SU-DHL-6 (cell line): ENCODE results near the gene BNC1.

Experiments
- H2AFZ ChIP-seq: fragments of 200-600 bp; sonication (generic); 2 replicates; pipeline ENCODE4 v1.6.1; 2014; ENCODE audit warnings: low read depth, mild to moderate bottlenecking, moderate library complexity, mixed read lengths, antibody characterized with exemption, low read length; ENCODE audit not compliant: severe bottlenecking
- H3F3A ChIP-seq: fragments of 200-600 bp; shearing (Covaris generic); 2 replicates; pipeline ENCODE4 v1.6.0; 2016; ENCODE audit warnings: antibody characterized with exemption, mild to moderate bottlenecking; ENCODE audit not compliant: insufficient read depth
- H3K27ac ChIP-seq: fragments of 200-600 bp; sonication (generic); 2 replicates; pipeline ENCODE4 v1.5.1; 2016; ENCODE audit warnings: low read depth, mild to moderate bottlenecking, low read length, moderate library complexity, mixed read lengths
- H3K27me3 ChIP-seq: fragments of 200-600 bp; sonication (generic), shearing (Covaris generic); 2 replicates; pipeline ENCODE4 v1.6.0; 2014; ENCODE audit warnings: mild to moderate bottlenecking, low read length
- H3K36me3 ChIP-seq: fragments of 200-600 bp; sonication (generic); 2 replicates; pipeline ENCODE4 v1.6.1; 2014; ENCODE audit warnings: mild to moderate bottlenecking, low read length, mixed read lengths
- H3K4me2 ChIP-seq: fragments of 300-600, 200-600 bp; shearing (Covaris generic), sonication (generic); 2 replicates; pipeline ENCODE4 v1.6.0; 2014; ENCODE audit warnings: low read length, low read depth, mild to moderate bottlenecking; ENCODE audit not compliant: poor library complexity, severe bottlenecking
- H3K4me3 ChIP-seq: fragments of 200-600 bp; sonication (generic); 2 replicates; pipeline ENCODE4 v1.5.1; 2014; ENCODE audit warnings: antibody characterized with exemption, low read length, mild to moderate bottlenecking, mixed read lengths; ENCODE audit not compliant: insufficient read depth, poor library complexity, severe bottlenecking
- H3K79me2 ChIP-seq: fragments of 200-600 bp; sonication (generic); 2 replicates; pipeline ENCODE4 v1.6.1; 2014; ENCODE audit warnings: mild to moderate bottlenecking, low read length, moderate library complexity; ENCODE audit not compliant: insufficient read depth
- H3K9ac ChIP-seq: fragments of 200-600 bp; sonication (generic); 2 replicates; pipeline ENCODE4 v1.7.0; 2014; ENCODE audit warnings: mild to moderate bottlenecking, low read length
- H3K9me2 ChIP-seq: fragments of 200-600 bp; sonication (generic); replicated peaks from 2 replicates; pipeline ENCODE4 v1.6.1; 2014; ENCODE audit warnings: low read length; ENCODE audit not compliant: insufficient read depth
- H3K9me3 ChIP-seq: fragments of 200-600 bp; sonication (generic); 2 replicates; pipeline ENCODE4 v1.6.1; 2014; ENCODE audit warnings: low read length, mixed read lengths; ENCODE audit not compliant: insufficient read depth
- H4K20me1 ChIP-seq: fragments of 200-600 bp; sonication (generic); 2 replicates; pipeline ENCODE4 v1.6.1; 2014; ENCODE audit warnings: low read depth, mild to moderate bottlenecking, antibody characterized with exemption, low read length, moderate library complexity, mixed read lengths
- EZH2phosphoT487 ChIP-seq: fragments of 200-600 bp; sonication (generic), shearing (Covaris generic); conservative IDR thresholded peaks from 2 replicates; pipeline ENCODE4 v1.6.1; 2018; ENCODE audit warnings: mild to moderate bottlenecking, antibody characterized with exemption, low read length, moderate library complexity, mixed read lengths
- TF ChIP-seq, protein P1 (sequence below): fragments of 200-600 bp; sonication (generic); IDR thresholded peaks from one replicate; pipeline ENCODE4 v1.5.1; 2017; ENCODE audit warnings: antibody characterized with exemption, mild to moderate bottlenecking, low read length, moderate library complexity; ENCODE audit not compliant: insufficient read depth, poor library complexity, severe bottlenecking

Gene BNC1

DNA sequence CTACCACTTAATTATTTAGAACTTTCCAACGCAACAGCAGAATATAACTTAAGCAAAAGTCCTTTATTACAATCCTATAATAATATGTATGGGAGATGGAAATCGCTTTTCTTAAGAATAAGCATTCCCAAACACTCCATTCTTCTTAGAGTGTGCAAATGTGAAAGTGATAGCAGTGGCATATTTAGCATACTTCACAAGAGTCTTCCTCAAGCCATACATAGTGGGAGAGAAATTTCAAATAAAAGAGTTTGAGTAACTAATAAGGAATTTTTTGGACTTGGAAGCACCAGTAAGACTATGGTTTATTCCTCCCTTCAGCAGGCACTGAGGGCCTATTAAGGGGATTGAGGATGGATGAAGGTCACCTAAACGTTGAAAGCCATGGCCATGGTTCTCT, 22.1 kb upstream of the BNC1 start:
- no peak overlapping the region for H2AFZ ChIP-seq
- H3K9me3 ChIP-seq: no peaks in the 10 kb centered on the region
- H3K27ac ChIP-seq: no peak overlapping the region
- H3F3A ChIP-seq: no peaks in the 10 kb centered on the region
- H3K9me2 ChIP-seq: no peaks in the 10 kb centered on the region
- no peaks in the 10 kb centered on the region for H3K79me2 ChIP-seq
- TF ChIP-seq, protein P1, sequence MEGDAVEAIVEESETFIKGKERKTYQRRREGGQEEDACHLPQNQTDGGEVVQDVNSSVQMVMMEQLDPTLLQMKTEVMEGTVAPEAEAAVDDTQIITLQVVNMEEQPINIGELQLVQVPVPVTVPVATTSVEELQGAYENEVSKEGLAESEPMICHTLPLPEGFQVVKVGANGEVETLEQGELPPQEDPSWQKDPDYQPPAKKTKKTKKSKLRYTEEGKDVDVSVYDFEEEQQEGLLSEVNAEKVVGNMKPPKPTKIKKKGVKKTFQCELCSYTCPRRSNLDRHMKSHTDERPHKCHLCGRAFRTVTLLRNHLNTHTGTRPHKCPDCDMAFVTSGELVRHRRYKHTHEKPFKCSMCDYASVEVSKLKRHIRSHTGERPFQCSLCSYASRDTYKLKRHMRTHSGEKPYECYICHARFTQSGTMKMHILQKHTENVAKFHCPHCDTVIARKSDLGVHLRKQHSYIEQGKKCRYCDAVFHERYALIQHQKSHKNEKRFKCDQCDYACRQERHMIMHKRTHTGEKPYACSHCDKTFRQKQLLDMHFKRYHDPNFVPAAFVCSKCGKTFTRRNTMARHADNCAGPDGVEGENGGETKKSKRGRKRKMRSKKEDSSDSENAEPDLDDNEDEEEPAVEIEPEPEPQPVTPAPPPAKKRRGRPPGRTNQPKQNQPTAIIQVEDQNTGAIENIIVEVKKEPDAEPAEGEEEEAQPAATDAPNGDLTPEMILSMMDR: no peak
- H4K20me1 ChIP-seq: no peaks in the 10 kb centered on the region
- no peaks in the 10 kb centered on the region for H3K36me3 ChIP-seq
- H3K4me3 ChIP-seq: no peak overlapping the region
- no peak overlapping the region for H3K9ac ChIP-seq
- H3K27me3 ChIP-seq: no peaks in the 10 kb centered on the region
- no peak overlapping the region for H3K4me2 ChIP-seq

- H3K27ac ChIP-seq: no peak overlapping the region
- no peaks in the 10 kb centered on the region for H3F3A ChIP-seq
- no peak overlapping the region for H2AFZ ChIP-seq
- no peak overlapping the region for H3K9ac ChIP-seq
- H3K4me3 ChIP-seq: no peak overlapping the region
- H3K9me3 ChIP-seq: no peaks in the 10 kb centered on the region
- H3K9me2 ChIP-seq: no peaks in the 10 kb centered on the region
- H3K36me3 ChIP-seq: no peaks in the 10 kb centered on the region
- H4K20me1 ChIP-seq: no peaks in the 10 kb centered on the region
- H3K27me3 ChIP-seq: no peaks in the 10 kb centered on the region
- H3K4me2 ChIP-seq: no peak overlapping the region
- TF ChIP-seq, protein P1: no peak
- no peak for TF ChIP-seq EZH2phosphoT487
- no peaks in the 10 kb centered on the region for H3K79me2 ChIP-seq
These were observed 21.3 kb upstream of the BNC1 start for GRCh38 chr15:83305704-83306291.

DNA sequence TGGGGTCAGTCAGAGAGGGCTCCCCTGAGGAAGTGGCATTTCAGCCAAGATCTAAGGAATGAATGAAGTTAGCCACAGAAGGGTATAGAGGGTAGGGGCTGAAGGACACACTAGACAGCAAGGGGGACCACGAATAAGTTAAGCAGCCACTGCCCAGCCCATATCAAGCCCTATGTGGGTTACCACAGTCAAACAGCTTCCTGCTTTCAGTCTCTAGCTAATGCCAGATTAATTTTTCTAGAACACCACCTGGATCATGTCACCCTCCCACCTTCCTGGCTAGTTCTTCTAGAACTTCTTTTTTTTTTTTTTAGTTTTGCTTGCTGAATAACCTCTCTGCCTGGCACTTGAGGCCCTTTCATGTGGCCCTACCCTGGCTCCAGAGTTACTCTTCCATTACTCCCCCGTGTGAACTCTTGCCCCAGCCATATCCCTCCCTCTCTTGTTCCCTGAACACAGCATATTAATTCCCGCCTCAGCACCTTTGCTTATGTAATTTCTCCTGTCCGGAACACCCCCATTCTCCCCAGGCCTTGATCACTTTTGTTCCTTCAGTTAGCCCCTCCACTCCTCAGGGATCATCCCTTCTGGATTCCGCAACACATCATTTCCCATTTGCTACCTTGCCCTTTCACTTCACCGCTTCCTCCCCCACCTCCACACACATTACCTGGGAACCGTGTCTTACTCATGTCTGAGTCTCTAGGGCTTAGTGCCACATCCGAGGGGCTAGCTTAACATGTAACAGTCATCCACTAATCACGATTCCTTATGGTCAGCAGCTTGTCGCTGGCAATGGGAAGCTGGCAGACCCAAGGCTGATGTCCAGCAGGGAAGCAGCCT, 20.6 kb upstream of the BNC1 start:
- Histone ChIP-seq H3K27ac (no peak overlapping the region), H3K4me2 (no peak overlapping the region)

More for the DNA sequence above, 20.6 kb upstream of the BNC1 start:
- TF ChIP-seq EZH2phosphoT487: no peak
- TF ChIP-seq, protein P1: no peak
- no peaks in the 10 kb centered on the region for H3K27me3 ChIP-seq
- no peaks in the 10 kb centered on the region for H3K9me3 ChIP-seq
- no peaks in the 10 kb centered on the region for H3K9me2 ChIP-seq
- H4K20me1 ChIP-seq: no peaks in the 10 kb centered on the region
- H2AFZ ChIP-seq: no peak overlapping the region
- H3F3A ChIP-seq: no peaks in the 10 kb centered on the region
- H3K9ac ChIP-seq: no peak overlapping the region
- H3K4me3 ChIP-seq: no peak overlapping the region
- no peaks in the 10 kb centered on the region for H3K79me2 ChIP-seq
- no peaks in the 10 kb centered on the region for H3K36me3 ChIP-seq
